Measurements from ENCODE around the gene TNS1. TPM values are rescaled to one million over a fixed set of nuclear protein-coding genes. Genes with fewer than 3 reads are reported as not detected.

Gene TNS1
- total RNA-seq, 1 donor from 2014 or later: 705 TPM

GRCh38 chr2:217798743-217799562 lies 203.8 kb downstream of the TNS1 start:
- ATAC-seq (peak; percentile 8), DNase-seq (ENCODE audit: missing footprints) (no peak)
- intact Hi-C loops (cut with DNase I): no loop called here

DNA sequence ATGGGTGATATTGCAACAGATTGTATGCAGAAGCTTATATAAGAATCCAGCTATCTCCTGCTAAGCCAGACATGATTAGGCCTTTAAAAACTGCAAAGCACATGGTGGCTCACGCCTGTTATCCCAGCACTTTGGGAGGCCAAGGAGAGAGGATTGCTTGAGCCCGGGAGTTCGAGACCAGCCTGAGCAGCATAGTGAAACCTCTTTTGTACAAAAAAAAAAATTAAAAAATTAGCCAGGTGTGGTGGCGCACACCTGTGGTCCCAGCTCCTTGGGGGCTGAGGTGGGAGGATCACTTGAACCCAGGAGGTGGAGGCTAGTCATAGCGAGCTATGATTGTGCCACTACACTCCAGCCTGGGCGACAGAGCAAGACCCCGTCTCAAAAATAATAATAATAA lies 204.6 kb downstream of the TNS1 start:
- DNase-seq (ENCODE audit: missing footprints) (no peak), ATAC-seq (no peak)
- intact Hi-C loops (cut with DNase I): no loop called here

- intact Hi-C loops (cut with DNase I): no loop called here
- DNase-seq (ENCODE audit: missing footprints) (no peak), ATAC-seq (peak; percentile 12)
These were observed 205.1 kb downstream of the TNS1 start for GRCh38 chr2:217797661-217798069.

DNA sequence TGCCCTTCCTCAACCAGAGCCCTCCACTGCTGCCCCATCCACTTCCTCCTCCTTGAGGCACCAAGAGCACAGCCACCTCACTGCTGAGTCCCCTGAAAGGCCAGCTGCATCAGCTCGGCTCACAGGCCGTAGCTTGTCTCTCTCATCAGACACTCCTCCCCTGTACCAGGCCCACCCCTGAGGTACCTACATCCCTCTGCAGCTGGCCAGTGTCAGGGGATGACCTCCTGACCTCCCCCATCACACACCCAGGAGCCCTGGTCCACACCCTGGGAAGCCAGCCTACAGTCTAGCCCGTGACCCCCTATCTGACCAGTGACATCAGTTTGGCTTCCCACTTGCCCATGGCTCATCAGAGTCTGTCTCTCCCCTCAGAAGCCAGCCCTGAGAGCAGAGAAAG lies 205.6 kb downstream of the TNS1 start:
- ATAC-seq (peak; percentile 31), DNase-seq (ENCODE audit: missing footprints) (no peak)
- intact Hi-C loops (cut with DNase I): no loop called here

- no peak for ATAC-seq
- intact Hi-C loops (cut with DNase I): no loop called here
- DNase-seq (ENCODE audit: missing footprints): no peak
These were observed 206.9 kb downstream of the TNS1 start for GRCh38 chr2:217795706-217796465.

DNA sequence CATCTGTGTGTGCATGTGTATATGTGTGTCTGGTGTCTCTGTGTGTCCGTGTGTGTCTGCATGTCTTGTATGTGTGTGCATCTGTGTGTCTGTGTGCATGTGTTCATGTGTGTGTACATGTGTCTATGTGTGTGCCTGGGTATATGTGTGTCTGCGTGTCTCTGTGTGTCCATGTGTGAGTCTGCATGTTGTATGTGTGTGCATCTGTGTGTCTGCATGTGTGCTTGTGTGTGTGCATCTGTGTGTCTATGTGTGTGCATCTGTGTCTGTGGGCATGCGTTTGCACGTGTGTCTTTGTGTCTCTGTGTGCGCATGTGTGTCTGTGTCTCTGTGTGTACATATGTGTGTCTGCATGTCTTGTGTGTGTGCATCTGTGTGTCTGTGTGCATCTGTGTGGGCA lies 207.7 kb downstream of the TNS1 start:
- intact Hi-C loops (cut with DNase I): no loop called here
- ATAC-seq (no peak), DNase-seq (ENCODE audit: missing footprints) (no peak)

- DNase-seq (ENCODE audit: missing footprints): no peak
- intact Hi-C loops (cut with DNase I): loop anchor here (5.0 kb wide), 1 partner anchor 148 kb away; no protein-coding TSS in a partner anchor
- no peak for ATAC-seq
These were observed 208.4 kb downstream of the TNS1 start for GRCh38 chr2:217794133-217794986.

- intact Hi-C loops (cut with DNase I): loop anchor here (5.0 kb wide), 1 partner anchor 149 kb away; no protein-coding TSS in a partner anchor
- no peak for ATAC-seq
- DNase-seq (ENCODE audit: missing footprints): no peak
These were observed 209.1 kb downstream of the TNS1 start for GRCh38 chr2:217793566-217794132.

GRCh38 chr2:217792626-217793527 lies 209.9 kb downstream of the TNS1 start:
- ATAC-seq: no peak

GRCh38 chr2:217791551-217791950 lies 211.2 kb downstream of the TNS1 start:
- intact Hi-C loops (cut with DNase I): loop anchor here (5.0 kb wide), 1 partner anchor 151 kb away; no protein-coding TSS in a partner anchor
- DNase-seq (ENCODE audit: missing footprints) (no peak), ATAC-seq (no peak)

More at GRCh38 chr2:217792626-217793527, 209.9 kb downstream of the TNS1 start:
- intact Hi-C loops (cut with DNase I): loop anchor here (5.0 kb wide), 1 partner anchor 149 kb away; no protein-coding TSS in a partner anchor
- DNase-seq (ENCODE audit: missing footprints): no peak

GRCh38 chr2:217790681-217791392 lies 212.0 kb downstream of the TNS1 start:
- intact Hi-C loops (cut with DNase I): loop anchor here (5.0 kb wide), 1 partner anchor 151 kb away; no protein-coding TSS in a partner anchor
- DNase-seq (ENCODE audit: missing footprints) (no peak), ATAC-seq (no peak)

GRCh38 chr2:217790195-217790594 lies 212.6 kb downstream of the TNS1 start:
- no peak for DNase-seq (ENCODE audit: missing footprints)
- ATAC-seq: peak; percentile 19
- intact Hi-C loops (cut with DNase I): loop anchor here (5.0 kb wide), 1 partner anchor 152 kb away; no protein-coding TSS in a partner anchor

DNA sequence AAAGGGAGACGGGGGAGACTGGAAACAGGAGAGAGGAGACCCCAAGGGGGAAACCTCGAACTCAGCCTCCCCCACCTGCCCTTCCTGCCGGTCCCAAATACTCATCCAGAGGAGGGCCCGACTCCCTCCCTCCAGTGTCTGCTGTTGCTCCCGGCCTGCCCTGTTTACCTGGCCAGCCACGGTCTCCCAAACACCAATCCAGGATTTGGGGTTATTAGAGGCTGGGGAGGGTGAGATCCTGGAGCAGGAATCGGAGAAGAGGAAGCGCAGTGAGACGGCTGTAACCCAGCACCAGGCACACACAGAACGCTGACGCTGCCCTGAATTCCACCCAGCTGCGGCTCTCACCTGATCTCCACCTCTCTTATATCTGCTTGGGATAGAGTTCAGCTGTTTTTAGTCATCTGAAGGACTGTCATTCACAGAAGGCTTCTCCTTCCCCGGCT lies 213.0 kb downstream of the TNS1 start:
- DNase-seq (ENCODE audit: missing footprints) (no peak), ATAC-seq (no peak)
- intact Hi-C loops (cut with DNase I): loop anchor here (1.0 to 5.0 kb wide), 3 partner anchors 97 to 199 kb away; no protein-coding TSS in a partner anchor

- intact Hi-C loops (cut with DNase I): loop anchor here (1.0 to 2.0 kb wide), 2 partner anchors 98 to 199 kb away; no protein-coding TSS in a partner anchor
- DNase-seq (ENCODE audit: missing footprints) (peak; percentile 89), ATAC-seq (peak; percentile 66)
These were observed 213.6 kb downstream of the TNS1 start for GRCh38 chr2:217789003-217789735.

DNA sequence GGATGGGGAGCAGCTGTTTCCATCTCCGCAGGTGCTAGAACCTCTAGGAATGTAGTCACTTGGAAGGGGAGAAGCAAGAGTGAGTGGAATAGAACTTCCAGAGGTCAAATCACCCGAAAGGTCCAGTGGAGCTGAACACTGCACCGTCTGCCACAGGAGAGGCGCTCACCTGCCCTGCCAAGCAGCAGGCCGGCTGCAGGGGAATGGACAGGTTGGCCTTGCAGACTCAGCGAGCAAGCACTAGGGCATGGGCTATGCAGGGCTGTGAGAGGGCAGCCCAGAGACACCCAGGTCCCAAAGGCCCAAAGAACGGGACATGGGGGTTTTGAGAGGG lies 214.2 kb downstream of the TNS1 start:
- intact Hi-C loops (cut with DNase I): loop anchor here (1.0 to 2.0 kb wide), 2 partner anchors 98 to 200 kb away; no protein-coding TSS in a partner anchor
- DNase-seq (ENCODE audit: missing footprints): no peak
- no peak for ATAC-seq

Data from Right ventricle myocardium inferior (tissue), 1 donor.